Measurements from ENCODE around the gene PROSER1.
"Not testable (repeated sequence)": the region's sequence is repeated elsewhere in the genome, so short reads cannot be mapped to it uniquely, and the experiment has no call there.

Gene PROSER1

GRCh38 chr13:39023761-39024160, 14.1 kb downstream of the PROSER1 start:
- DNase-seq: no peak

GRCh38 chr13:39023316-39023715, 14.6 kb downstream of the PROSER1 start:
- DNase-seq: no peak

GRCh38 chr13:39020853-39021462, 16.9 kb downstream of the PROSER1 start:
- DNase-seq: no peak

- DNase-seq: no peak
Observed at GRCh38 chr13:39016787-39017186, 21.1 kb downstream of the PROSER1 start.

- DNase-seq: no peak
Observed at GRCh38 chr13:39016087-39016486, 21.8 kb downstream of the PROSER1 start.

GRCh38 chr13:39013462-39013861, 24.4 kb downstream of the PROSER1 start:
- DNase-seq: no peak

GRCh38 chr13:39012608-39013007, 25.3 kb downstream of the PROSER1 start:
- DNase-seq: no peak

- DNase-seq: not testable (repeated sequence)
Observed at GRCh38 chr13:39006371-39007111, 31.3 kb downstream of the PROSER1 start.

GRCh38 chr13:38998739-38999138, 39.1 kb downstream of the PROSER1 start:
- DNase-seq: no peak

GRCh38 chr13:38993381-38993780, 44.5 kb downstream of the PROSER1 start:
- no peak for DNase-seq

GRCh38 chr13:38990693-38991092, 47.2 kb downstream of the PROSER1 start, which contains the start of gene STOML3:
STOML3 (minus strand) TSS chr13:38990831; CDS start chr13:38990721, 110 bp downstream.
- DNase-seq: no peak

GRCh38 chr13:38981096-38981495, 56.8 kb downstream of the PROSER1 start:
- DNase-seq: no peak

- no peak for DNase-seq
Observed at GRCh38 chr13:38980750-38981078, 57.2 kb downstream of the PROSER1 start.

GRCh38 chr13:38979891-38980749, 57.8 kb downstream of the PROSER1 start:
- DNase-seq: no peak

GRCh38 chr13:38970380-38971051, 67.4 kb downstream of the PROSER1 start:
- no peak for DNase-seq

GRCh38 chr13:38969187-38969586, 68.7 kb downstream of the PROSER1 start:
- no peak for DNase-seq

GRCh38 chr13:38967446-38967845, 70.4 kb downstream of the PROSER1 start:
- DNase-seq: no peak

GRCh38 chr13:38965281-38965680, 72.6 kb downstream of the PROSER1 start:
- no peak for DNase-seq

GRCh38 chr13:38960175-38960574, 77.7 kb downstream of the PROSER1 start:
- no peak for DNase-seq

All from T-helper 9 cell (primary cell).